Dendritic cell treated with granulocyte-macrophage colony-stimulating factor and Interleukin-4, amounts not matched to agents 40 ng/mL and 50 ng/mL, for 4 days (primary cell): ENCODE data around the gene SLC9A2.

Experiments used
- H3K27ac Mint-ChIP-seq: one replicate; pipeline ENCODE4 v1.8.0; 2022; ENCODE audit warnings: mild to moderate bottlenecking, mixed read lengths
- H3K27me3 Mint-ChIP-seq: one replicate; pipeline ENCODE4 v1.8.0; 2022; ENCODE audit warnings: mild to moderate bottlenecking, mixed read lengths
- H3K36me3 Mint-ChIP-seq: one replicate; pipeline ENCODE4 v1.8.0; 2022; ENCODE audit warnings: low read depth, mixed read lengths
- H3K4me1 Mint-ChIP-seq: one replicate; pipeline ENCODE4 v1.8.0; 2022; ENCODE audit warnings: low read depth, mixed read lengths
- H3K4me3 Mint-ChIP-seq: one replicate; pipeline ENCODE4 v1.8.0; 2022; ENCODE audit warnings: mild to moderate bottlenecking, moderate library complexity, mixed read lengths
- H3K9me3 Mint-ChIP-seq: one replicate; pipeline ENCODE4 v1.8.0; 2022; ENCODE audit warnings: mixed read lengths
- intact Hi-C: fragments of 100-400 bp; cut with micrococcal nuclease; formaldehyde crosslinking; loops from one replicate; pipeline ENCODE4 v1.15.0; 2022

SLC9A2 gene

GRCh38 chr2:102672107-102672776 lies 52.9 kb downstream of the SLC9A2 start:
- Mint-ChIP-seq H3K36me3 (no peaks in the 10 kb centered on the region), H3K4me3 (no peak overlapping the region), H3K4me1 (peaks cover 6% of the 10 kb centered on the region), H3K27me3 (peaks cover 1% of the 10 kb centered on the region), H3K9me3 (no peaks in the 10 kb centered on the region), H3K27ac (no peak overlapping the region)
- intact Hi-C loops = no loop called here

GRCh38 chr2:102674370-102674769 lies 55.0 kb downstream of the SLC9A2 start:
- Mint-ChIP-seq H3K27ac (no peak overlapping the region), H3K9me3 (no peaks in the 10 kb centered on the region)
- intact Hi-C loops = no loop called here

GRCh38 chr2:102674836-102675235 lies 55.5 kb downstream of the SLC9A2 start:
- no peaks in the 10 kb centered on the region for H3K36me3 Mint-ChIP-seq

More at GRCh38 chr2:102674370-102674769, 55.0 kb downstream of the SLC9A2 start:
- Mint-ChIP-seq H3K4me3 (no peak overlapping the region), H3K4me1 (peaks cover 6% of the 10 kb centered on the region), H3K36me3 (no peaks in the 10 kb centered on the region), H3K27me3 (no peaks in the 10 kb centered on the region)

GRCh38 chr2:102677244-102678215 lies 58.2 kb downstream of the SLC9A2 start:
- Mint-ChIP-seq H3K4me3 (no peak overlapping the region), H3K9me3 (no peaks in the 10 kb centered on the region), H3K4me1 (peaks cover under 1% of the 10 kb centered on the region), H3K36me3 (no peaks in the 10 kb centered on the region), H3K27ac (no peak overlapping the region), H3K27me3 (peaks cover 2% of the 10 kb centered on the region)
- intact Hi-C loops = no loop called here

More at GRCh38 chr2:102674836-102675235, 55.5 kb downstream of the SLC9A2 start:
- no peak overlapping the region for H3K4me3 Mint-ChIP-seq
- intact Hi-C loops = no loop called here
- no peaks in the 10 kb centered on the region for H3K27me3 Mint-ChIP-seq
- H3K9me3 Mint-ChIP-seq = no peaks in the 10 kb centered on the region
- peaks cover 6% of the 10 kb centered on the region for H3K4me1 Mint-ChIP-seq
- no peak overlapping the region for H3K27ac Mint-ChIP-seq

- intact Hi-C loops = no loop called here
- Mint-ChIP-seq H3K36me3 (no peaks in the 10 kb centered on the region), H3K27me3 (peaks cover 2% of the 10 kb centered on the region), H3K9me3 (no peaks in the 10 kb centered on the region), H3K4me3 (no peak overlapping the region), H3K4me1 (no peaks in the 10 kb centered on the region), H3K27ac (no peak overlapping the region)
Measured at GRCh38 chr2:102678442-102678841, 59.1 kb downstream of the SLC9A2 start.

GRCh38 chr2:102686479-102687439 lies 67.4 kb downstream of the SLC9A2 start:
- Mint-ChIP-seq H3K9me3 (no peaks in the 10 kb centered on the region), H3K27me3 (no peaks in the 10 kb centered on the region), H3K4me3 (no peak overlapping the region), H3K36me3 (no peaks in the 10 kb centered on the region), H3K4me1 (no peaks in the 10 kb centered on the region), H3K27ac (no peak overlapping the region)
- intact Hi-C loops = no loop called here

GRCh38 chr2:102690012-102690411 lies 70.7 kb downstream of the SLC9A2 start:
- Mint-ChIP-seq H3K27me3 (no peaks in the 10 kb centered on the region), H3K4me1 (no peaks in the 10 kb centered on the region), H3K4me3 (no peak overlapping the region), H3K36me3 (no peaks in the 10 kb centered on the region), H3K27ac (no peak overlapping the region), H3K9me3 (no peaks in the 10 kb centered on the region)
- intact Hi-C loops = no loop called here

GRCh38 chr2:102696463-102696862 lies 77.1 kb downstream of the SLC9A2 start:
- Mint-ChIP-seq H3K36me3 (no peaks in the 10 kb centered on the region), H3K27me3 (peaks cover 1% of the 10 kb centered on the region), H3K4me1 (no peaks in the 10 kb centered on the region), H3K27ac (no peak overlapping the region), H3K4me3 (no peak overlapping the region), H3K9me3 (no peaks in the 10 kb centered on the region)
- intact Hi-C loops = no loop called here

GRCh38 chr2:102698369-102699111 lies 79.2 kb downstream of the SLC9A2 start:
- no peaks in the 10 kb centered on the region for H3K9me3 Mint-ChIP-seq
- peaks cover 8% of the 10 kb centered on the region for H3K27me3 Mint-ChIP-seq
- H3K4me3 Mint-ChIP-seq = no peak overlapping the region

GRCh38 chr2:102703305-102703704 lies 84.0 kb downstream of the SLC9A2 start:
- Mint-ChIP-seq H3K36me3 (no peaks in the 10 kb centered on the region), H3K9me3 (no peaks in the 10 kb centered on the region), H3K27me3 (peaks cover 18% of the 10 kb centered on the region), H3K27ac (no peak overlapping the region), H3K4me3 (no peak overlapping the region), H3K4me1 (no peaks in the 10 kb centered on the region)
- intact Hi-C loops = loop anchor here (5.0 kb wide), 1 partner anchor 231 kb away; the partner anchor contains the start of gene SLC9A4

More at GRCh38 chr2:102698369-102699111, 79.2 kb downstream of the SLC9A2 start:
- Mint-ChIP-seq H3K4me1 (no peaks in the 10 kb centered on the region), H3K36me3 (no peaks in the 10 kb centered on the region), H3K27ac (no peak overlapping the region)
- intact Hi-C loops = no loop called here

GRCh38 chr2:102703748-102704147 lies 84.4 kb downstream of the SLC9A2 start:
- no peaks in the 10 kb centered on the region for H3K9me3 Mint-ChIP-seq
- no peaks in the 10 kb centered on the region for H3K36me3 Mint-ChIP-seq
- intact Hi-C loops = loop anchor here (5.0 kb wide), 1 partner anchor 231 kb away; the partner anchor contains the start of gene SLC9A4
- no peaks in the 10 kb centered on the region for H3K4me1 Mint-ChIP-seq
- H3K4me3 Mint-ChIP-seq = no peak overlapping the region
- no peak overlapping the region for H3K27ac Mint-ChIP-seq
- H3K27me3 Mint-ChIP-seq = peaks cover 19% of the 10 kb centered on the region

GRCh38 chr2:102704531-102704930 lies 85.2 kb downstream of the SLC9A2 start:
- H3K9me3 Mint-ChIP-seq = no peaks in the 10 kb centered on the region
- intact Hi-C loops = loop anchor here (5.0 kb wide), 1 partner anchor 232 kb away; the partner anchor contains the start of gene SLC9A4
- H3K27me3 Mint-ChIP-seq = peaks cover 20% of the 10 kb centered on the region
- H3K36me3 Mint-ChIP-seq = no peaks in the 10 kb centered on the region
- no peaks in the 10 kb centered on the region for H3K4me1 Mint-ChIP-seq
- no peak overlapping the region for H3K4me3 Mint-ChIP-seq
- H3K27ac Mint-ChIP-seq = no peak overlapping the region
